HL-60 (cell line): ENCODE data around the gene ASB7.

ENCODE experiments used
- DNase-seq, 2 experiments: peaks; one replicate each; pipeline ENCODE4 v3.0.0-alpha.2; 2010 to 2020; ENCODE audit warnings: low read depth in 1 of 2, low spot score in 1 of 2
- H3K27ac ChIP-seq: fragments of 250-450 bp; sonication (Bioruptor Pico); replicated peaks from 2 replicates; pipeline ENCODE4 v1.5.1; 2020; ENCODE audit warnings: mild to moderate bottlenecking, moderate library complexity
- H3K27me3 ChIP-seq: fragments of 250-450 bp; sonication (Bioruptor Pico); 2 replicates; pipeline ENCODE4 v1.5.1; 2021; ENCODE audit warnings: mild to moderate bottlenecking, moderate library complexity; ENCODE audit not compliant: insufficient read depth, poor library complexity, severe bottlenecking
- H3K4me3 ChIP-seq: replicated peaks from 2 replicates; pipeline ENCODE4 v1.5.1; 2011; ENCODE audit warnings: mild to moderate bottlenecking, control low read depth, low read length; ENCODE audit not compliant: insufficient read depth
- GABPA ChIP-seq: IDR thresholded peaks from 2 replicates; pipeline ENCODE4 v1.6.1; 2012; ENCODE audit warnings: low read depth
- POLR2AphosphoS5 ChIP-seq: IDR thresholded peaks from 2 replicates; pipeline ENCODE4 v1.6.1; 2012; ENCODE audit warnings: low read depth
- SPI1 ChIP-seq: IDR thresholded peaks from 2 replicates; pipeline ENCODE4 v1.6.1; 2012; ENCODE audit warnings: low read depth, mild to moderate bottlenecking, borderline replicate concordance
- TF ChIP-seq, protein P1 (sequence below): IDR thresholded peaks from one replicate; pipeline ENCODE4 v1.5.1; 2011; ENCODE audit warnings: low read length, control low read depth, inconsistent platforms; ENCODE audit not compliant: insufficient read depth
- TF ChIP-seq, protein P2 (sequence below): IDR thresholded peaks from 2 replicates; pipeline ENCODE4 v1.6.1; 2012; ENCODE audit warnings: low read depth; ENCODE audit not compliant: insufficient replicate concordance

The ASB7 gene

DNA sequence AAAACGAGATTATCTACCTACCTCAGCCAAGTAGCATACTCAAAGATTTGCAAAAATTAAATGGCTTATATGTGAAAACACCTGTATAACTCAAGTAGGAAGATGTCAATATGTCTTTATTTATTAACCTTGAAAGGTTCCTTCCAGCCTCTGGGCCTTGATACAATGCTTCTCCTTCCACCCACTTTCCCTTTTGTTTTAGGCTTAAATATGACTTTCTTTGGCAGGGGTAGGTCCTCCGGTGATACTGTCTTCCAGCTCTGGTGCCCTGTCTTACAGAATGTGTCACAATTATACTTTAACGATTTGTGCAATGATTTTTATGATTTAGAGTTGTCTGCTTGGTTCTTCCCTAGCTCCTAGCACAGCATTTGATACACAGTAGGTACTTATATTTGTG, 4.5 kb upstream of the ASB7 start:
- Histone ChIP-seq H3K27ac (no peak overlapping the region), H3K4me3 (no peak overlapping the region), H3K27me3 (no peaks in the 10 kb centered on the region)
- no peak for DNase-seq
- TF ChIP-seq, protein P1, sequence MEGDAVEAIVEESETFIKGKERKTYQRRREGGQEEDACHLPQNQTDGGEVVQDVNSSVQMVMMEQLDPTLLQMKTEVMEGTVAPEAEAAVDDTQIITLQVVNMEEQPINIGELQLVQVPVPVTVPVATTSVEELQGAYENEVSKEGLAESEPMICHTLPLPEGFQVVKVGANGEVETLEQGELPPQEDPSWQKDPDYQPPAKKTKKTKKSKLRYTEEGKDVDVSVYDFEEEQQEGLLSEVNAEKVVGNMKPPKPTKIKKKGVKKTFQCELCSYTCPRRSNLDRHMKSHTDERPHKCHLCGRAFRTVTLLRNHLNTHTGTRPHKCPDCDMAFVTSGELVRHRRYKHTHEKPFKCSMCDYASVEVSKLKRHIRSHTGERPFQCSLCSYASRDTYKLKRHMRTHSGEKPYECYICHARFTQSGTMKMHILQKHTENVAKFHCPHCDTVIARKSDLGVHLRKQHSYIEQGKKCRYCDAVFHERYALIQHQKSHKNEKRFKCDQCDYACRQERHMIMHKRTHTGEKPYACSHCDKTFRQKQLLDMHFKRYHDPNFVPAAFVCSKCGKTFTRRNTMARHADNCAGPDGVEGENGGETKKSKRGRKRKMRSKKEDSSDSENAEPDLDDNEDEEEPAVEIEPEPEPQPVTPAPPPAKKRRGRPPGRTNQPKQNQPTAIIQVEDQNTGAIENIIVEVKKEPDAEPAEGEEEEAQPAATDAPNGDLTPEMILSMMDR: no peak
- TF ChIP-seq, protein P2, sequence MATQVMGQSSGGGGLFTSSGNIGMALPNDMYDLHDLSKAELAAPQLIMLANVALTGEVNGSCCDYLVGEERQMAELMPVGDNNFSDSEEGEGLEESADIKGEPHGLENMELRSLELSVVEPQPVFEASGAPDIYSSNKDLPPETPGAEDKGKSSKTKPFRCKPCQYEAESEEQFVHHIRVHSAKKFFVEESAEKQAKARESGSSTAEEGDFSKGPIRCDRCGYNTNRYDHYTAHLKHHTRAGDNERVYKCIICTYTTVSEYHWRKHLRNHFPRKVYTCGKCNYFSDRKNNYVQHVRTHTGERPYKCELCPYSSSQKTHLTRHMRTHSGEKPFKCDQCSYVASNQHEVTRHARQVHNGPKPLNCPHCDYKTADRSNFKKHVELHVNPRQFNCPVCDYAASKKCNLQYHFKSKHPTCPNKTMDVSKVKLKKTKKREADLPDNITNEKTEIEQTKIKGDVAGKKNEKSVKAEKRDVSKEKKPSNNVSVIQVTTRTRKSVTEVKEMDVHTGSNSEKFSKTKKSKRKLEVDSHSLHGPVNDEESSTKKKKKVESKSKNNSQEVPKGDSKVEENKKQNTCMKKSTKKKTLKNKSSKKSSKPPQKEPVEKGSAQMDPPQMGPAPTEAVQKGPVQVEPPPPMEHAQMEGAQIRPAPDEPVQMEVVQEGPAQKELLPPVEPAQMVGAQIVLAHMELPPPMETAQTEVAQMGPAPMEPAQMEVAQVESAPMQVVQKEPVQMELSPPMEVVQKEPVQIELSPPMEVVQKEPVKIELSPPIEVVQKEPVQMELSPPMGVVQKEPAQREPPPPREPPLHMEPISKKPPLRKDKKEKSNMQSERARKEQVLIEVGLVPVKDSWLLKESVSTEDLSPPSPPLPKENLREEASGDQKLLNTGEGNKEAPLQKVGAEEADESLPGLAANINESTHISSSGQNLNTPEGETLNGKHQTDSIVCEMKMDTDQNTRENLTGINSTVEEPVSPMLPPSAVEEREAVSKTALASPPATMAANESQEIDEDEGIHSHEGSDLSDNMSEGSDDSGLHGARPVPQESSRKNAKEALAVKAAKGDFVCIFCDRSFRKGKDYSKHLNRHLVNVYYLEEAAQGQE: no peak
- TF ChIP-seq POLR2AphosphoS5: no peak
- TF ChIP-seq GABPA: no peak
- TF ChIP-seq SPI1: no peak

DNA sequence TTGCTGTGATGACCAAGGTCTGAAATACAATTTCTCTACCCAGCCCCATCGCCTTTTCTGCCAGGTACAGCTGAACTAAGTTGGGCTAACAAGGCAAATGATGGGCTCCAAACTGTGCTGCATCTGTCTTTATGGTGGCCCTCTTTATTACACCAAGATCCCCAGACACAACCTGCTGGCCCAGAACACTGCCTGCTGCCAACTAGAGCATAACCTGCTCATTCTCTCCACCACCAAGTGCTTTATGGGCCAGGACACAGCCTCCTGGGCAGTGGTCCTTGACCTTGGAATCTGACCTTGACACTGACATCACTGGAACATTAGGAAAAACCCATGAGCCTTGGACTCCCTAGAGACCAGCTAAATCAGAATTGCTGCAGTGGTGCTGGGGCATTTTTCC, 3.7 kb upstream of the ASB7 start:
- Histone ChIP-seq H3K27ac (no peak overlapping the region), H3K4me3 (no peak overlapping the region), H3K27me3 (no peaks in the 10 kb centered on the region)
- TF ChIP-seq, protein P1: no peak
- TF ChIP-seq GABPA: no peak
- TF ChIP-seq SPI1: no peak
- TF ChIP-seq POLR2AphosphoS5: no peak
- TF ChIP-seq, protein P2: no peak
- no peak for DNase-seq

DNA sequence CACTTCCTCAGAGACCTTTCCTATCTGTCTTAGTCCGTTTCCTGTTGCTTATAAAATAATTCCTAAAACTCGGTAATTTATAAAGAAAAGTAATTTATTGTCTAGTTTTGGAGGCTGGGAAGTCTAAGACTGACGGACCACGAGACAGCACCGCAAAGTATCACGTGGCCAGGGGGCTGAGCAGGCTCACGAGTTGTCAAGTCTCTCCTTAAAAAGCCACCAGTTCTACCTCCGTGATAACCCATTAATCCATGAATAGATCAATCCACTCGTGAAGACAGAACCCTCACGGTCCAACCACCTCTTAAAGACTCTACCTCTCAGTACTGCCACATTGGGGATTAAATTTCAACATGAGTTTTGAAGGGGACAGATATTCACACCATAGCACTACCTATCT, 1.2 kb upstream of the ASB7 start:
- peak overlapping the region; percentile 99 for H3K4me3 ChIP-seq
- peak in 1 of 2 experiments; percentile 42 for DNase-seq
- TF ChIP-seq GABPA (no peak), SPI1 (no peak), POLR2AphosphoS5 (no peak)
- TF ChIP-seq, protein P2: no peak
- TF ChIP-seq, protein P1: no peak
- H3K27ac ChIP-seq: peak overlapping the region; percentile 76
- no peaks in the 10 kb centered on the region for H3K27me3 ChIP-seq
